HG03095 (cell line): ENCODE results near the gene DCDC2.
"Not testable (repeated sequence)": the region's sequence is repeated elsewhere in the genome, so short reads cannot be mapped to it uniquely, and the experiment has no call there.

Source experiments
- ATAC-seq: cut with Tn5 transposase; IDR thresholded peaks from one replicate; pipeline ENCODE4 v1.9.1; 2021; ENCODE audit warnings: moderate library complexity; ENCODE audit not compliant: unreplicated experiment

DCDC2 gene

GRCh38 chr6:24149836-24150235, 208.0 kb downstream of the DCDC2 start:
- ATAC-seq: no peak

GRCh38 chr6:24149296-24149695, 208.6 kb downstream of the DCDC2 start:
- ATAC-seq: no peak

- ATAC-seq: no peak
These were observed 209.2 kb downstream of the DCDC2 start for GRCh38 chr6:24148684-24149083.

- ATAC-seq: no peak
These were observed 209.7 kb downstream of the DCDC2 start for GRCh38 chr6:24148154-24148570.

GRCh38 chr6:24147511-24148153, 210.2 kb downstream of the DCDC2 start:
- no peak for ATAC-seq

- no peak for ATAC-seq
These were observed 211.0 kb downstream of the DCDC2 start for GRCh38 chr6:24146871-24147270.

- no peak for ATAC-seq
These were observed 212.1 kb downstream of the DCDC2 start for GRCh38 chr6:24145690-24146131.

GRCh38 chr6:24142733-24143132, 215.1 kb downstream of the DCDC2 start:
- ATAC-seq: not testable (repeated sequence)

- ATAC-seq: no peak
These were observed 217.3 kb downstream of the DCDC2 start for GRCh38 chr6:24140591-24140990.

GRCh38 chr6:24139639-24140038, 218.2 kb downstream of the DCDC2 start:
- no peak for ATAC-seq

- no peak for ATAC-seq
These were observed 218.8 kb downstream of the DCDC2 start for GRCh38 chr6:24139080-24139479.

- ATAC-seq: no peak
These were observed 226.1 kb downstream of the DCDC2 start for GRCh38 chr6:24131751-24132150.

- ATAC-seq: no peak
These were observed 230.5 kb downstream of the DCDC2 start for GRCh38 chr6:24127316-24127715.

- no peak for ATAC-seq
These were observed 231.2 kb downstream of the DCDC2 start for GRCh38 chr6:24126586-24127192.

- no peak for ATAC-seq
These were observed 231.9 kb downstream of the DCDC2 start, which contains the start of gene NRSN1 for GRCh38 chr6:24125980-24126379. Gene NRSN1, plus strand, starts transcription at chr6:24126215. Its CDS starts 8,113 bp downstream, at chr6:24134328.

- ATAC-seq: no peak
These were observed 235.7 kb downstream of the DCDC2 start for GRCh38 chr6:24122139-24122538.
